Activated CD8-positive, alpha-beta memory T cell treated with anti-CD3 and anti-CD28 coated beads, Interleukin-2, amount 10 ng/mL, durations not matched to agents 7 days and 5 days (primary cell): ENCODE measurements around the gene GNB2. TPM values are rescaled to one million over a fixed set of nuclear protein-coding genes. Genes with fewer than 3 reads are reported as not detected.
"Not testable (repeated sequence)": the region's sequence is repeated elsewhere in the genome, so short reads cannot be mapped to it uniquely, and the experiment has no call there.

Experiments
- ATAC-seq: fragments of 150-1000 bp; cut with Tn5 transposase; one replicate; pipeline ENCODE4 v1.10.0; 2021; ENCODE audit warnings: moderate library complexity
- CTCF ChIA-PET: fragments of 350-600 bp; sonication (Branson Sonifier 250); formaldehyde crosslinking; loops from one replicate; lab custom pipeline; 2021; ENCODE audit warnings: antibody characterized with exemption; lab: Charles Lee
- DNase-seq: peaks from one replicate; pipeline ENCODE4 v3.0.0-alpha.2; 2020
- H3K27ac Mint-ChIP-seq: one replicate; pipeline ENCODE4 v1.8.0; 2021; ENCODE audit warnings: mild to moderate bottlenecking, mixed read lengths
- H3K27me3 Mint-ChIP-seq: one replicate; pipeline ENCODE4 v1.8.0; 2021; ENCODE audit warnings: mixed read lengths
- H3K36me3 Mint-ChIP-seq: one replicate; pipeline ENCODE4 v1.8.0; 2021; ENCODE audit warnings: mild to moderate bottlenecking, mixed read lengths
- H3K4me1 Mint-ChIP-seq: one replicate; pipeline ENCODE4 v1.8.0; 2021; ENCODE audit warnings: mixed read lengths
- H3K4me3 Mint-ChIP-seq: one replicate; pipeline ENCODE4 v1.8.0; 2021; ENCODE audit warnings: mild to moderate bottlenecking, moderate library complexity, mixed read lengths
- H3K9me3 Mint-ChIP-seq: one replicate; pipeline ENCODE4 v1.8.0; 2022; ENCODE audit warnings: low read depth, mixed read lengths
- total RNA-seq, 2 experiments: library from RNA; stranded (reverse); gene quantifications; one replicate each; pipeline ENCODE4 v1.2.3, GENCODE V29; 2021

GNB2 gene
- total RNA-seq, 2 experiments from 2014 or later: 243 to 271 TPM

DNA sequence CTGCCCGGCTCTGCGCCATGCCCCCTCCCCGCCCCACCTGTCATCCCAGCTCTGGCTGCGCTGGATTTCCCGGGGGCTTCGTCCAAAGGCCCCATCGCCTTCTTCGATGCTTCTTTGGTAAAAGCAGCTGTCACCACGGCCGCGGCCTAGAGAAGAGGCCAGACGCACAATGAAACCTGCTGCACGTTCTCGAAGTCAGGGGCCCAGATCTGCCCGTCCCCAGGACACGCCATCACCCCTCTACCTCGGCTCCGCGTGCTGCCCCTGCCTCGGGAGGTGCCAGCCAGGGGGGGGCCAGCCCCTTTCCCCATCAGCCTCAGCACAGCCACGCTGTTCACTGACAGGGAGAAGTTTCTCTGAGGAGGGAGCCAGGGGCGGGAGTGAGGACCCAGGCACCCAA lies 13.7 kb downstream of the GNB2 start:
- no peak for DNase-seq

DNA sequence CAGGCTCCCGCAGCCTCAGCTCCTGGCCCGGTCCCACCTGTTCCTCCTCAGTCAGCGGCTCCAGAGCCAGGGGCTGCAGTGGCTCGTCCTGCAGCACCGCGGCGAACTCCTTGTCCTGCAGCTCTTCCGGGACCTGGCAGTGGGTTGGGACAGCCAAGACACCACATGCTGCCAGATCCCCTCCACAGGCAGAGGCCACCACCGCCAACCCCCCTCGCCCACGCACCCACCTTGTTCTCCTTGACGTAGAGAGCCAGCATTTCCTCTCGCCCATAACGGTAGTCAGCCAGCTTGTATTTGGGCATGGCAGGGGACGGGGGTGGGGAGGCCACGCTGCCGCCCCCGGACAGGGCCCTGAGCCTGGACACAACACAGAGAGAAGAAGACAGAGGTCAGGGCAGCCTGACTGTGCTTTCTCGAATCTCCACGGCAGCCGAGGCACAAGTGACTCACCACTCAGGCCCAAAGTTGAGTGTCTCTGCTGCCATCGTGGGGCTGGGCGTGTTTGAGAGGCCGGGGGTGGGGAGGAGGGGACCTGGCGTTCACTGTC lies 14.3 kb downstream of the GNB2 start:
- ATAC-seq: no peak
- Mint-ChIP-seq H3K4me3 (no peak overlapping the region), H3K27ac (no peak overlapping the region), H3K27me3 (no peaks in the 10 kb centered on the region), H3K36me3 (peaks cover 8% of the 10 kb centered on the region), H3K4me1 (peaks cover 16% of the 10 kb centered on the region), H3K9me3 (no peaks in the 10 kb centered on the region)
- no peak for DNase-seq
- CTCF ChIA-PET: interaction anchor here (0.5 to 1.2 kb wide), 2 partner anchors 18 to 75 kb away, joined by 3 to 4 read pairs; partner anchors contain the start of gene POP7

More for the DNA sequence above, 13.7 kb downstream of the GNB2 start:
- CTCF ChIA-PET: interaction anchor here (1.2 kb wide), 1 partner anchor 19 kb away, joined by 4 read pairs; the partner anchor contains the start of gene POP7
- Mint-ChIP-seq H3K4me3 (no peak overlapping the region), H3K27me3 (no peaks in the 10 kb centered on the region), H3K4me1 (peaks cover 10% of the 10 kb centered on the region), H3K36me3 (peaks cover 8% of the 10 kb centered on the region), H3K9me3 (no peaks in the 10 kb centered on the region), H3K27ac (no peak overlapping the region)
- no peak for ATAC-seq

DNA sequence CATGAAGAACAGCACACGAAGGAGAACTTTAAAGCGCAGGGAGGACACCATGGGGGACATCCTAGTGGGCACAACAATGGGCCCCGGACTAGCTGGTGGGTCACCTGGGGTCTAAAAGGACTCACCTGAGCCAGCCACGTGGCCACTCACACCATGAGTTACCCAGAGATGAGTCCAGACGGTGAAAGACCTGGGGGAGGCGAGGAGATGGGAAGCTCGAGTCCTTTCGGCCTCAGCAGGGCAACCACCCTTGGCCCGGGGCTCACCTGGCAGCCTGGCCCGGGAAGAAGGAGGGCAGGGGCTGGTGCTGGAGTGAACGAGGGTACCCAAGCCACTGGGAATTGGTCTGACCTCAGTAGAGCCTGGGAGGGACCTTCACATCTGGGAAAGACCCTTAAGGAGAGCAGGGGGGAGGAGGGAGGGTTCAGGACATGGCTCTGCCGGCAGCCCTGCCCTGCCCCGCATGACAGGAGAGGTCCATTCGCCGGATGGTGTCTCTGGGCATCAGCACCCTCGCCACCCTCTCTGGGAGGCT lies 14.9 kb downstream of the GNB2 start:
- CTCF ChIA-PET: interaction anchor here (0.5 to 9.5 kb wide), 8 partner anchors 15 to 164 kb away, joined by 3 to 137 read pairs (median 25); partner anchors contain the start of genes GNB2, MOSPD3, POP7 and SLC12A9
- DNase-seq (no peak), ATAC-seq (no peak)
- Mint-ChIP-seq H3K36me3 (peaks cover 9% of the 10 kb centered on the region), H3K9me3 (no peaks in the 10 kb centered on the region), H3K27me3 (no peaks in the 10 kb centered on the region), H3K27ac (peak overlapping the region; percentile 37), H3K4me1 (peaks cover 20% of the 10 kb centered on the region), H3K4me3 (no peak overlapping the region)

DNA sequence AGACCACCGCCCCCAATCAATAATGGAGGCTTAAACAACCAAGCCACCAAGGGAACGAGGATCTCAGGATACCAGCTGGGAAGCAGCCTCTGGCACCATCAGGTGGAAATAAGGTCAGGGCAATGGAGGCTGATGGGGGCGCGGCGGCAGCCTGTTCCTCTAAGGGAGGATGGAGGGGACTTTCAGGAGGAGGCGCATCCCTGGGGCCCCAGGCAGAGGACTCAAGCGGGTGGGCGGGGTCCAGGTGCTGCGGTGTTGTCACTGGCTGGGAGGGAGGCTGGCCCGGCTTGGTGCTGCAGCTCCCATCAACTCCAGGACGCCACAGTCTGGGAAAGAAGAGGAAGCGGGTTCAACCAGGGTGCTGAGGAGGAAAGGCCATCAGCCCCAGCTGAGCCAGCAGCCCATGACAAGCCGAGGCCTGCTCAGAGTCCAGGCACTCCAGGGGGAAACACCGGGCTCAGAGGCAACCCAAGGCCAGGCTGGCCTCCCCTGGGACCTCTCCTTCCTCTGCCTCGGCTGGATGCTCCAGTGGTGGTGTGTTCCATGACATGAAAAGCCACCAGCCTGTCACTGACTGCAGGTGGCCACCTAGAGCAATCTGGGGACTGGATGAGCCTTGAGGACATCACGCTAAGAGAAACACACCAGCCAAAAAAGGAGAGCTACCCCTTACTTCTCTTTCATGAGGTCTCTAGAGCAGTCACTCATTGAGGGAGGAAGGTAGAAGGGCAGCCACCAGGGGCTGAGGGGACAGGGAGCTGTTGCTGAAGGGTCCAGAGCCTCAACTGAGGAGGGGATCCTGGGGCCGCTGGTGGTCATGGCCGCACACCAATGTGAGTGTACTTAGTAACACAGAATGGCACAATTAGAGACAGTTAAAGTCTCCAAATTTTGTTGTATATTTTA lies 15.9 kb downstream of the GNB2 start:
- ATAC-seq (no peak), DNase-seq (no peak)
- peaks cover 20% of the 10 kb centered on the region for H3K4me1 Mint-ChIP-seq
- H3K9me3 Mint-ChIP-seq: no peaks in the 10 kb centered on the region
- H3K36me3 Mint-ChIP-seq: peaks cover 9% of the 10 kb centered on the region
- H3K27ac Mint-ChIP-seq: no peak overlapping the region
- no peaks in the 10 kb centered on the region for H3K27me3 Mint-ChIP-seq
- H3K4me3 Mint-ChIP-seq: no peak overlapping the region
- CTCF ChIA-PET: interaction anchor here (0.7 to 9.5 kb wide), 12 partner anchors 10 to 163 kb away, joined by 3 to 137 read pairs (median 14); partner anchors contain the start of genes GNB2, MOSPD3, POP7 and SLC12A9

DNA sequence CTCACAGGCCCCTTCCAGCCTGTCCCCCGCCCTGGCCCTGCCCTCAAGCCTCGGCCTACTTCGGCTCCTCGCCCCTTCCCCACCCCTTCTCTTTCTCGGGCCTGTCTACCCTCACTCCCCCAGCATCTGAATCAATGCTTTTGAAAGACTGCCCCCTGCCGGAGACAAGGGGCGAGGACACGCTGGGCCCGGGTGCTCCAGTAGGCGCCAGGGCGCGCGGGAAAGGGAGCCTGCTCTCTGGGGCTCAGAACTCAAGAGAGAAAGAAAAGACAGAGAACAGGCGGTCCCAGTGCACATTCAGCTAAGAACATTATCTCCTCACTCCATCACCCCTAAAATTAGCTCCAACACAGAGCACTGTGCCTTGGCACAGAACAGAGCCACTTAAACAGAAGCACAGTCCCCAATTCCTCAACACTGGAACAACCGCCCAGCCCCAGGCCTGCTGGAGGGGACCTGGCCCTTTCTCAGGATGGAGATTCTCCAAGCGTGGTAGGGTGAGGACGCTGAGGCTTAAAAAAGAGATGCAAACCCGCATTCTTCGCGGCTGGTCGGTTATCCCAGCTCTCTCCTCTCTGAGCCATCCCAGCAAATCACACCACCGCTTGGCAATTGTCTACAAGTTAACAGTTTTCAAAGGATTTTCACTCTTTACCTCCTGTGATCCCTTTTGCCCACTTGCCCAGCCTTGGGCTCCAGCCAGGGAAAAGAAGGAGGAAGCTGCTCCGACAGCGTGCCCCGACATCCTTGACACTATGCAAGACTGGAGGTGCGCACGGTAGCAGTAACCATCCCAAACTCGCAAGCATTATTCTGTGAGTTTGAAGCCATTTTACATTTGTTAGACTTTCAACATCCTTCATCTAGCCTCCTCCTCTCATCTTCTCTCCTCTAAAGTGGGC lies 18.4 kb downstream of the GNB2 start:
- Mint-ChIP-seq H3K27me3 (peaks cover 13% of the 10 kb centered on the region), H3K9me3 (no peaks in the 10 kb centered on the region), H3K4me3 (peak overlapping the region; percentile 96), H3K27ac (peak overlapping the region; percentile 71), H3K4me1 (peaks cover 28% of the 10 kb centered on the region), H3K36me3 (peaks cover 5% of the 10 kb centered on the region)
- ATAC-seq (peak; percentile 76), DNase-seq (peak; percentile 86)
- CTCF ChIA-PET: interaction anchor here (0.6 to 9.5 kb wide), 36 partner anchors 12 to 254 kb away, joined by 3 to 137 read pairs (median 5); partner anchors contain the start of genes FBXO24, GNB2, LRCH4 and MOSPD3

DNA sequence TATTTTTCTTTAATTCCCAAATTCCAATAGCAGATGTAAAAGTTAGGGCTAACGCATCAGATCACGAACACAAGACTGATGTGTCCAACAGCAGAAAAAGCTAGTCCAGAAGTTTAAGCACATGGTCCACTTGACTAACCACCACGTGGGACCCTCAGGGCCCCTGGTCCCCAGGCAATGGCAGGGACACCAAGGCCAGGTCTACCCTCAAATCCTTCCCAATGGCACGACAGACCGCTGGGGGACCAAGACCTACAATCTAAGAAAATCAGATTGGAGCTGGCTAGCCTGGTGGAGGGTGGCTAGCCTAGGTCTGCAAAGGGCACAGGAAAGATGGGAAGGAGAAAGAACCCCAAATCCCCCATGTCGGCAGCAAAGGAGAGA lies 19.0 kb downstream of the GNB2 start:
- Mint-ChIP-seq H3K36me3 (peaks cover 5% of the 10 kb centered on the region), H3K4me1 (peaks cover 28% of the 10 kb centered on the region), H3K27me3 (peaks cover 17% of the 10 kb centered on the region), H3K27ac (no peak overlapping the region), H3K9me3 (no peaks in the 10 kb centered on the region), H3K4me3 (peak overlapping the region; percentile 96)
- ATAC-seq (no peak), DNase-seq (no peak)
- CTCF ChIA-PET: interaction anchor here (1.0 to 9.5 kb wide), 28 partner anchors 11 to 255 kb away, joined by 3 to 137 read pairs (median 6); partner anchors contain the start of genes FBXO24, GNB2, LRCH4 and MOSPD3

DNA sequence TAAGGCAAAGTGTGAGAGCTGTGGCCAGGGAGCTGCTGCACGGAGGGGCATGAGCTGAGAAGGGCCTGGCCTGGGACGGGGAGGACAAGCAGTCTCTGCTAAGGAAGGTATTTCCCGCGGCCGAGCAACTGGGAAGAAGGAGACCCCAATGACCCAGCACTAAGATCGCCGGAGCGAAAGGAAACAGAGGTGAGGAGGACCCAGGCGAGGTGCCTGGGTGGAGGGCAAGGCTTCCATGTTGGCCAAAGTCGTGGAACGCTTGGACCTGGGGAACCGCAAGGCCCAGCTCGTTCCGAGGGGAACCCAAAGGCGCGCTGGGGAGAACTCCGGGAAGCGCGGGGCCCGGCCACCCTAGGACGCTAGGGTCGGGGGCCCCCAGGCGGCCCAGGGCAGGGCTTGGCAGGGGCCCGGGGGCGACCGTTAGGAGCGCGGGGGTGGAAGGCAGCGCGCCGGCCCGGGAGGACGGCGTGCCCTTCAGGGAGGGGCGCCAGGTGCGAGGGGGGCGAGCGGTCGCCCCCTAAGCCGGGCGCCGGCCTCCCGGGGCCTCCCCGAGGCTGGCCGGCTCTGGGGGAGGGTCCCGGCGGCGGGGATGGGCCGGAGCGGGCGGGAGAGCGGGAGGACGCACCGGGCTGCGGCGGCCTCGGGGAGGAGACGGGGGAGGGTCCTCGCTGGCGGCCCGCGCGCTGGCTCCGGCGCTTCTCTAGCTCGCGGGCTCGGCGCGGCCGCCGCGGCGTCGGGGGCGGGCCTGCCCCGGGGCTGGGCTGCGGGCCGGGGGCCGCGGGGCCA lies 20.0 kb downstream of the GNB2 start:
- no peak for DNase-seq
- H3K9me3 Mint-ChIP-seq: no peaks in the 10 kb centered on the region
- H3K4me3 Mint-ChIP-seq: peak overlapping the region; percentile 96
- H3K27me3 Mint-ChIP-seq: peaks cover 17% of the 10 kb centered on the region
- CTCF ChIA-PET: interaction anchor here (1.0 to 9.5 kb wide), 22 partner anchors 10 to 256 kb away, joined by 3 to 137 read pairs (median 10); partner anchors contain the start of genes FBXO24, GNB2, LRCH4 and MOSPD3
- peaks cover 28% of the 10 kb centered on the region for H3K4me1 Mint-ChIP-seq
- ATAC-seq: peak; percentile 60
- peaks cover 5% of the 10 kb centered on the region for H3K36me3 Mint-ChIP-seq
- peak overlapping the region; percentile 74 for H3K27ac Mint-ChIP-seq

DNA sequence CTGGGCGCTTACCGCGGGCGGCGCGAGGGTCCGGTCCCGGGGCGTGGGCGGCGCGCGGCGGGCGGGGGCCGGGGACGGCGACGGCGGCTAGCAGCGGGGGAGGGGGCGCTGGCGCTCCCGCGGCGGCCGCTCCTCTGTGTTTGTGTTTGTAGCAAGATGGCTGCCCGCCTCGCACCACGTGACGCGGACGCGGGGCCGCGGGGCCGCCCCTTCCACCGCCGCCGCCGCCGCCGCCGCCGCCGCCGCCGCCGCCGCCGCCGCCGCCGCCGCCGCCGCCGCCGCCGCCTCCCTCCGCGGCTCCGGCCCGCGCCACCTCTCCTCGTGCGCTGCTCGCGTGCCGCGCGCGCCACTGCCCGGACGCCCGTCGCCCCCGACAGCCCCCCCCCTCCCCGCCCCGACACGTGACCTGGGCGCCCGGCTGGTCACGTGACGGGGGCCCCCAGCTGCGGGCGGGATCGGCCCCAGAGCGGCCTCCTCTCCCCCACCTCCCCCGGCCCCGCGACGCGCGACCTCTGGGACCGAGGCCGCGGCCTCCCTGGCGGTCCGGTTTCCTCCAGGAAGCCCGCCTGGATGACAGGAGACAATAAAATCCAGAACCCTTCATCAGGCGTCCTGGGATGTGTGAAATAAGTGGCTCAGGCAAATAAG lies 20.7 kb downstream of the GNB2 start, which contains the start of gene GIGYF1:
Gene GIGYF1 (minus strand): TSS at position 153 of the 648 bp plus-strand sequence. CDS start 6,012 bp downstream, outside the sequence.
- DNase-seq: peak; percentile 73
- CTCF ChIA-PET: interaction anchor here (1.0 to 9.5 kb wide), 8 partner anchors 10 to 158 kb away, joined by 4 to 137 read pairs (median 45); partner anchors contain the start of genes MOSPD3, POP7 and SLC12A9
- Mint-ChIP-seq H3K4me3 (peak within 1 kb of the TSS; percentile 96), H3K4me1 (peaks cover 27% of the 10 kb centered on the region), H3K9me3 (no peaks in the 10 kb centered on the region), H3K27ac (peak within 1 kb of the TSS; percentile 74), H3K27me3 (peaks cover 21% of the 10 kb centered on the region), H3K36me3 (peaks cover 5% of the 10 kb centered on the region)
- peak; percentile 75 for ATAC-seq

DNA sequence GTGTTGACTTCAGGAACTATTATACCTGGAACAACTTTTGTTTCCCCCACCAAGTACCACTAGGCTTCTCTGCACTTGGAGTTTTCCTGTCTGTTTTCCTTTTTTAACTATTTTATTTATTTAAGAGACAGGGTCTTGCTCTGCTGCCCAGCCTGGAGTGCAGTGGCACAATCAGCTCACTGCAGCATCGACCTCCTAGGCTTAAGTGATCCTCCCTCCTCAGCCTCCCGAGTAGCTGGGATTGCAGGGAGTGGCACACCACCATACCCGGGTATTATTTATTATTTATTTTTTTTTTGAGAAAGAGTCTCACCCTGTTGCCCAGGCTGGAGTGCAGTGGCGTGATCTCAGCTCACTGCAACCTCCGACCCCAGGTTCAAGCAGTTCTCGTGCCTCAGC lies 22.6 kb downstream of the GNB2 start:
- H3K9me3 Mint-ChIP-seq: no peaks in the 10 kb centered on the region
- H3K36me3 Mint-ChIP-seq: peaks cover 5% of the 10 kb centered on the region
- no peak for ATAC-seq
- H3K27me3 Mint-ChIP-seq: peaks cover 29% of the 10 kb centered on the region
- H3K27ac Mint-ChIP-seq: no peak overlapping the region
- peaks cover 27% of the 10 kb centered on the region for H3K4me1 Mint-ChIP-seq
- peak overlapping the region; percentile 14 for H3K4me3 Mint-ChIP-seq
- no peak for DNase-seq
- CTCF ChIA-PET: interaction anchor here (1.0 to 9.5 kb wide), 6 partner anchors 8 to 157 kb away, joined by 3 to 137 read pairs (median 4); partner anchors contain the start of genes FBXO24, LRCH4, MOSPD3 and POP7

DNA sequence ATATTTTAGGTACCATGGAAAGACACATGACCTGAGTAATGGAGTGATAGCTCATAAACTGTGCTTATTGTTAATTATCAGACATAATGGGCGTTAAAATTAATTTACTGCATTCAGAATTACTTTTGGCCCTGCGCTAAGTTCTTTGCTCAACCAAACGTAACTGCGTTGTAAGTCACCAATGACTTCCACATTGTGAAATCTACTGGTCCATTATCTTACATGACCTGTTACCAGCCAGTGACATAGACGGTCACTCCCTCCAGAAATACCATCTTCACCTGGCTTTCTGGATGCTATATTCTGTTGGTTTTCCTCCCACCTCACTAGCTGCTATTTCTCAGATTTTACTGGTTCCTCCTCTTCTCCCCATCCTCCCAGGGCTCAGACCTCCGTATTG lies 25.5 kb downstream of the GNB2 start:
- Mint-ChIP-seq H3K4me3 (no peak overlapping the region), H3K4me1 (peaks cover 8% of the 10 kb centered on the region), H3K9me3 (no peaks in the 10 kb centered on the region), H3K36me3 (no peaks in the 10 kb centered on the region), H3K27ac (no peak overlapping the region), H3K27me3 (peaks cover 34% of the 10 kb centered on the region)
- CTCF ChIA-PET: no interaction called here
- DNase-seq (no peak), ATAC-seq (no peak)

DNA sequence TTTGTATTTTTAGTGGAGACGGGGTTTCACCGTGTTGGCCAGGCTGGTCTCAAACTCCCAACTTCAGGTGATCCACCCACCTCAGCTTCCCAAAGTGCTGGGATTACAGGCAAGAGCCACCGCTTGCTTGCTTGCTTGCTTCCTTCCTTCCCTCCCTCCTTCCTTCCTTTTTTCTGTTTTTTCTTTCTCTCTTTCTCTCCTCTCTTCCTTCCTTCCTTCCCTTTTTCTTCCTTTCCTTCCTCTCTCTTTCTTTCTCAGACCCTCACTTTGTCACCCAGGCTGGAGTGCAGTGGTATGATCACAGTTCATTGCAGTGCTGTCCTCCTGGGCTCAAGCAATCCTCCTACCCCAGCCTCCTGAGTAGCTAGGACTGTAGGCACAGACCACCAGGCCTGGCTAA lies 27.5 kb downstream of the GNB2 start:
- not testable (repeated sequence) for H3K36me3 Mint-ChIP-seq, DNase-seq, H3K4me1 Mint-ChIP-seq, ATAC-seq, H3K4me3 Mint-ChIP-seq, H3K27ac Mint-ChIP-seq, H3K9me3 Mint-ChIP-seq
- CTCF ChIA-PET: interaction anchor here (1.2 to 6.5 kb wide), 3 partner anchors 8 to 151 kb away, joined by 3 to 137 read pairs (median 6); partner anchors contain the start of genes GIGYF1 and SLC12A9
- H3K27me3 Mint-ChIP-seq: peaks cover 21% of the 10 kb centered on the region
